Fibroblast of skin of left quadriceps (primary cell): ENCODE results near the gene TBX6.
A peak's percentile ranks its signal among the peaks of the same experiment; 100 is the strongest.

Source experiments
- DNase-seq, 2 experiments: peaks; one replicate each; pipeline ENCODE4 v3.0.0-alpha.2; 2013; ENCODE audit warnings: low read depth in 2 of 2

The TBX6 gene

DNA sequence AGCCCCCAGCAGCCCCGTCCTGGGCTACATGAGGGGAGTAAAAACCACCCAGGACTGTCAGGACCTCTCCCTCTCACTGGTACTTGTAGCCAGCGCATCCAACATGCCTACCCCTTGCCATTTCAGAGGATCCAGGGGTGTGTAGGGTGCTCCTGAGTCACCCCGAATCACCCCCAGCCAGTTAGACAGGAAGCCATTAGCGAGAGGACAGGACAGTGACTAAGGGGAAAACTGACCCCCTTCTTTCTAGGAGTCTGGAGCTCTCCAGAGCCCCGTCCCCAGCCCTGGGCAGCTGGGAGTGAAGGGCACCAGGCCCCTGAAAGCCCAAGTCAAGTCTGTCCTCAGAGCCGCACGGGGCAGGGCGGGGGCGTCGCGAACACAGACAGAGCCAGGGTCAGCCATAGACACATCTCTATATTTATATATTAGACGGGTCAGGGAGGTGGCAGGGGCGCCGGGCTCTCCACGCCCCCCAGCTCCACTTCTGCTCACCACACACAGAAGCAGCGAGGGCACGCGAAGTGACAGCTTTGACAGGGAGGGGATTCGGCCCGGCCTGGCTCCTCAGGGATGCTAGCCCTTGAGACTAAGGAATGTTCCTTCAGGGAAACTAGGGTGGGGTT is 22.1 kb upstream of the TBX6 start:
- DNase-seq, result no peak

DNA sequence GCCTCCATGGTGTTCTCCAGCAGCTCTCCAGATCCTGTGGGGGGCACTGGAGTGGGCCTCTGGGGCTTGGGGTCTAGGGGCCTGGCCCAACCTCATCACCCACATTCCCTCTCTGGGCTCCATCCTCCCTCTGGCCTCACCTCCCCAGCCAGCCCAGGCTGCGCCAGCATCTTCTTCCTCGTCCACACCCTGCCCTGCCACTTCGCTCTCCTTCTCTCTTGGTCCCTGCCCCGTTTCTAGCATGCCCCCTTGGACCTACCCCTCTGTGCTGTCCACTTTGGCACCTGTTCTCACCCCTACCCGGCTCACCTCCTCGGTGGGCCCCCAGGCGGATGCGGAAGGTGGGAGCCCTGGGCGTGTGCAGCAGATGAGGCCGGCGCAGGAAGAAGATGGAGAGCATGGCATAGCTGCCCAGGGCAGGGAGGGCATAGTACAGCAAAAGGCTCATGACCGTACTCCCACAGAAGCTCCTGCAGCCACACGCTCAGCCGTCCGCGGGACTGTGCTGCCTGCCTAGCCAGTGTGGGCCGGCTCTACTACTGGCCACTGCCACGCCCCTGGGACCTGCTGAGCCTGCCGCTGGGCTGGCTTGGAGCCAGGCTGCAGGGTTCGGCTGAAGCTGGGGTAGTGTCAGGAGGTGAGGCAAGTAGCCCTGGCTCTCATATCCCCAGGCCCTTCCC is 21.4 kb upstream of the TBX6 start, which contains the start of gene GDPD3:
TSS of gene GDPD3 (minus strand) at position 507 of the 680 bp plus-strand sequence. CDS start at position 448, 59 bp downstream.
- no peak for DNase-seq

DNA sequence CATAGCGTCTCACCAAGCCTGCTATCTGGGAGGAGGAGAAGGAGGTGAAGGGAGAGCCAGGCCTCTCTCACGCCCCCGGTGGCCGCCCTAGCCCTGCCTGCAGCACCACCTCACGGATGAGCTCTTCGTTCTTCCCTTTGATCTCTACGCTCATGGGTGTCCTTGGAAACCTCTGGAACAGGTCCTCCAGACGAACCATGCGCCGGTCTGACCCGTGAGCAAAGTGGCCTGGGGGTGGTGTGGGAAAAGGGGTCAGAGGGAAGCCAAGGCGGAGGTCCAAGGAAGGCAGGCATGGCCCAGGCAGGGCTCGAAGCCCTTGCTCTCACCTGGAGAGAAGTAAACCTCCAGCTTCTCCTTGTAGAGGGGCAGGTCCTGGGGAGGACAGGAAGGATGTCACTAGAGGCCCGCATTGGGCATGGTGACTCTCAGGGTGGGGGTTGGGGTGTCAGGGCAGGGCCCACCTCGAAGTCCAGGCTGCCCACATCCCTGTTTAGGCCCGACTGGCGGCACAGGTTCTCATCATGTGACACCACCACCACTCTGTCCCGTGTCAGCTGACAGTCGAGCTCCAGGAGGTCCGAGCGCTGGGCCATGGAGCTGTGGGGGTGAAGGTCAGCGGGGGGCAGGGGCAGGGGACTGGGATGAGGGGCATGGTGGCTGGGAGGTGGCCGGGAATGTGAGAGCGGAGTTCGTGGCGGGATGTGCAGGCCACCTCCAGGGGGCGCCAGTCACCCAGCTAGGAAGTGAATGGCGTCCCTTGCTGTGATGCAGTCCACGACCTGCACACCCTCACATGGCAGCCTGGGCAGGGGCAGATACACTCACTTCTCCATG is 20.7 kb upstream of the TBX6 start:
- DNase-seq, result no peak

DNA sequence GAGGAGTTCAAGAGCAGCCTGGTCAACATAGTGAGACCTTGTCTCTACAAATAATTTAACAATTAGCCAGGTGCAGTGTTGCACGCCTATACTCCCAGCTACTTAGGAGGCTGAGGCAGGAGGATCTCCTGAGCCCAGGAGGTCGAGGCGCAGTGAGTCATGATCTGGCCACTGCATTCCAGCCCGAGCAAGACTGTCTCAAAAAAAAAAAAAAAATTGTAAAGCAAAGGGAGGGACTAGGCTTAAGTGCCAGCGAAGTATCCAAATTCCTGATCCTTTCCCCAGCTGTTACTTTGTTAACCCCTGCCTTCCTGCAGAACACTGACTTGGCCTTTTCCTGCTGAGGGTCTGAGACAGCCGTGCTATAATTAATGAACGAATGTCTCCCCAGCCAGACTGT is 18.9 kb upstream of the TBX6 start:
- DNase-seq, result no peak

DNA sequence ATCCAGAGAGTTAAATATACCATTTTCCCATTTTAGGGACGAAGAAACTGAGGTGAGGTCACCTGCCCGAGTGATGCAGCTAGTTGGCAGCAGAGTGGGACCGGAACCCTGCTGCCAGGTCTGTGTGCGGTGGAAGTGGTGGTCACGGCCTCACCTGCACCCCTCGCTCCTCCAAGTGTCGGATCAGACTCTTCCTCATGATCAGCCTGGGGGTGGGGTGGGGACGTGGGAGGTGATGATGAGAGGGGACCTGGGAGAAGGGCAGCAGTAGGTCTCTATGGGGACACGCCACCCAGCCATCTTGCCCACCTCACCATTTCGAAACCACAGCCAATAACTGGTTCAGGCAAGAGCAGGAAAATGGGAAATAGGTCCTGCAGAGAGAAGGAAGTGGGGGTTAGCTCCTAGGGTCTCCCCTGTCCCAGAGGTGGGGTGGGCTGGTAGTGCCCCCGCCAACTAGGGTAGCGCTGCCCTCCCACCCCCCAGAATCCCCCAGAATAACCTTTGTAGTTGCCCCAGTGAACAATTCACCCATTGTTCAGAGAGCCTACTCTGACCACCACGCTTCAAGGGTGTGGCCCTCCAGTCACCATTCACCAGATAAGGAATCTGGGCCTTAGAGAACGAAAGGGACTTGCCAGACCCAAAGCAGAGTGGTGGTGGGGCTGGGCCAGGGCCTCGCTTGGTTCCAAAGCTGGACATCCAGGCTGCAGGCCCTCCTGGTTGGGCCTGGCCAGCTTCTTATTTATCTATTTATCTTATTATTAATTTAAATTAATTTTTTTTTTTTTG is 16.5 kb upstream of the TBX6 start:
- DNase-seq, result no peak

DNA sequence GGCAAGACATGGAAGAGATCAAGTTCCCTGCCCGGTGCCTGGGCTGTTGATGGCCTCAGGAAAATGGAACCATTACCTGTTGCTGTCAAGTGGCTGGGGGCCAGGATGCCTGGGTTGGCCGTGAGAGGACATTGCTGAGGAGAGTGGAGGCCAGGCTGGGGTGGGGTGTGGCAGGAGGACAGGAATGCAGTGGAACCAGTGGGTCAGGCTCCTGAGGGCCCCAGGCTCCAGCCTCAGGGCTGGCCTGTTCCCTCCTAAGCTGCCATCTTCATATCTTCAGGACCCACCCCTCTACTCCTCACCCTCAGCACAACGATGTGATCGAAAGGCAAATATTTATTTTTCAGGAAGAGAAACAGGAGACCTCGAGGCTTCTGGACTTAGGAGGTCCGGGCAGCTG is 12.8 kb upstream of the TBX6 start:
- DNase-seq, result no peak

DNA sequence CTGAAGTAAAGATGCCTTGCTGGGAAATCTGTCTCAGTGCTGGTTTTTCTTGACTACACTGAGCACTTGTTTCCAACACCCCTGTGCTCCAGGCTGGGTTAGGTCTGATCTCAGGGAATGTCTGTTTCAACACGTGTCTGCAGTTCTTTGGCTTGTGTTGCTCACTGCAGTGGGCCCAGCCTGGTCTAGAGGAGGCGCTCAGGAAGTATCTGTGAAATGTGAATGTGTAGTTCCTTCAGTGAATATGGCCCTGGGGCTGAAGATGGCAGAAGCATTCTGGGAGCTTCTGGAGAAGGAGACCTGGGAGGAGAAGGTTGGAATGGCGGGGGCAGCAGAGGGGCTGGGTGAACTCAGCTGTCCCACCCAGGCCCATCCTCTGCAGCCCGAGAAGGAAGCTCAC is 12.4 kb upstream of the TBX6 start:
- no peak for DNase-seq

DNA sequence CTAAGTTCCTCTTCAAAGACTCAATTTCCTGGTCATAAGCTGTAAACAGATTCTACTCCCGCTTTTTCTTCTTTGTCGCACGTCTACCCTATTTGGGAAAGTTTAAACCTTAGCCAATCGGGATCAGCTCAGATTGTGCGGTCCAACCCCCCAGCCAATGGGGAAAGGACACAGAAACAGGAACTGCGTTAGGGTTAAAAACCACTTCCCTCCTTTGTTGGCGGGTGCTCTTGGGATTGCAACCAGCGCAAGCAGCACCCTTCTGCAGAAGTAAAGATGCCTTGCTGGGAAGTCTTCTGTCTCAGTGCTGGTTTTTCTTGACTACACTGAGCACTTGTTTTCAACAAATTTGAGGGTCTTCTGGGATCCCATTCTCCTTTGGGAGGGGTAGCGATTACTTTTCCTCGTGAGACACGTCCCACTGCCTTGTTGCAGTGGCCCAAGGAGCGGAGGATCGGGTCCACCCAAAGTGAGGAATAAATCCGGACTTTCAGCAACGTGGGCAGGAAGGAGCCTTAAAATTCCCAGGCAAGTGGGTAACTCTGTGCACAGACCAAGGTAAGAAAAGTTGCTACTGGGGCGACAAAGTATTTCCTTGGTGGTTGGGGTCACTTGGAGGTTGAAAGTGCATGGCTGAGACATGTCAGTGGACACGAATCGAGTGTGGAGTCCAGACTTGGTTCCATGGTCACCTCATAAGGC is 5.3 kb upstream of the TBX6 start:
- no peak for DNase-seq

DNA sequence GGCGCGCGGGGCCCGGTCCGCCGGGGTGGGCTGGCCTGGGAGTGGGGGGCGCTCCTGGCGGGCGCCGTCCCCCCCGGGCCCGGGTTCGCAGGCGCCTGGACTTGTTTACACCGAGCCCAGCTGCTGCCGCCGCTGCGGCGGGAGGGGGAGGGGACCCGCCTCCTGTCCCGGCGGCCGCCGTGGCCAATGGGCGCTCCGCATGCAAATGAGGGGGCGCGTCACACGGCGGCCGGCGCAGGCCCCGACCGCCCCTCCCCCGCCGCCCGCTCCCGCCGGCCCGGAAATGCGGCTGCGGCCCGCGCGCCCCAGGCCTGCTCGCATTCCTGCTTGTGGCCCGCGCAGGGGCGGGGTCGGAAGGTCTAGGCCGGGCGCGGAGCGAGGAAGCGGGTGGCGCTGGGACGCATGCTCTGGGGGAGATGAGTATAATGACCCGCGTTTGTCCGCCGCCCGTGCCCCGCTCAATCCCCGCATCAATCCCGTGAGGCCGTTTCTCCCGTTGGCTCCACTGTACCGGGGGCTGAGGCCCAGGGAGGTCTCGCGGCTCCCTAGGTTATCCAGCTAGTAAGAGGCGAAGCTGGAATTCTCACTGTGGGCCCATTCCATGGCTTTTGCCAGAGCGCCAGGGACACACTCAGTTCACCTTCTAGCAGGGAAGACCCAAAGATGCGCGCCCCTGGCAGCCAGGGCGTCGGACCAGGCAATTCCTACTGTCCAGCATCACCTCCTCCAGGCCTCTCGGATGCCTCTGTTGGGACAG is 4.6 kb upstream of the TBX6 start, which contains the start of gene YPEL3:
TSS of gene YPEL3 (minus strand) at position 109 of the 757 bp plus-strand sequence. CDS start 731 bp downstream, outside the sequence.
- DNase-seq, result peak; percentile 66 to 71

DNA sequence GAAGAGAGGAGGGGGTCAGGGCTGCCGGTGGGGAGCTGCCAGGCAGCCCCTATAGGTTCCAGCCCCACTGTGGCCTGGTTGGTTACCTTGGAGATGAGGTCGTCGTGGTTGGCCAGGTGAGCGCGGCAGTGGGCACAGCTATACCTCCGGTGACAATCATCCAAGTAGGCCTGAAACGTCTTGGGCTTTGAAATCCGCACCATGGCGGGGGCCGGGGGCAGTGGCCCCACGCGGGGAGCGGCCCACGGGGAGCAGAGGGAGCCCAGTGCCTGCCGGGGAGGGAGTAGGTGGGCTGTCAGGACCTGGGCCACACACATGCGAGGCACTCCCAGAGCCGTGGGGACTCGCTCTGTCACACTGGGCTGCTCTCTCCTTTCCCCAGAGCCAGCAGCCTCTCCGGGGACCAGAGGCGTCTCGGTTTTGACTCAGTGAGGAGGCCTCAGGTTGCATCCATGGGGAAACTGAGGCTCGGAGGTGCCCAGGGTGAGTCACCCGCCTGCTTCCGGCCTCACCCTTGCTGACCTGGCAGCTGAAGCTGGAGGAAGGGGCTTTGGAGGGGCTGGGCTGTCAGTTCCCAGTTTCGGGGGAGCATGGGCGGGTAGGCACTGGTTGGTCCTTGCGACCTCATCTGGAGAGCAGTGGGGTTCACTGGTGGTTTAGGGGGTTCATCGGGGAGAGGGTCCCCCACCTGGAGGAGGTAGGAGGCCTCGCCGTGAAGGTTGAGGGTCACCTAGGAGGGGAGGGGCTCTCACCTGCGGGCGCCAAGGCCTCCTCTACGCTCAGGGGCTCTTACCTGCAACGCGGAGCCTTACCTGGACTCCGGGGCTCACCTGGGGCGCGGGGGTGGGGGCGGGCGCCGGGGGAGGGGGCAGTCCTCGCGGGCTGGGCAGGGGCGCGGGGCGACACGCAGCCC is 3.7 kb upstream of the TBX6 start:
- DNase-seq, result no peak

DNA sequence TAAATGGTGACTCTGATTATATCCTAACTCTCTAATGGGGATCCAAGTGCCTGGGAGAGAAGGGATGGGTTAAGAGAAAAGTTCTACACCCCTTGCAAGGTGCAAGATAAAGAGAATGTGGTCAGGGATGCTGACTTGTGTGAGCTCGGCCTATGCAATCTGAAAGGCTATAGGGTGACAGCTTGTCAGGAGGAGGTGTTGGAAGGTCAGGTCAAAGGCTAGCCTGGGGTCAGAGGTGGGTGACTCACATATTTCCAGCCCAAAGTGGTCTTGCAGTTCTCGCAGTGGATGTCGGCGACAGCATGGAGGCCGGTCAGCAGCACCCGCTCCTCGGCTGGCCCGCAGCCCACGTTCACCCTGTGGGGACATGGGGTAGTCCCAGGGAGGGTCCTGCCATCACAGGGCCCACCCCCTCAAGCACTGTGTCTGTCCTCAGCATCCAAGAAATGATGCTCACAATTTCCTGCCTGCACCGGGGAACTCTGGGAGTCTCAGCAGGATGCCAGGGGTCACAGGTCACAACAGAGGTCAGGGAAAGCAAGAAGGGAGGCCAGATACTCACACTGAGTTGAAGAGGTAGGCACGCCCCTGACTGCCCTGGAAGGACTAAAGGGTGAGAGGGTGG is 2.9 kb upstream of the TBX6 start:
- DNase-seq, result no peak

DNA sequence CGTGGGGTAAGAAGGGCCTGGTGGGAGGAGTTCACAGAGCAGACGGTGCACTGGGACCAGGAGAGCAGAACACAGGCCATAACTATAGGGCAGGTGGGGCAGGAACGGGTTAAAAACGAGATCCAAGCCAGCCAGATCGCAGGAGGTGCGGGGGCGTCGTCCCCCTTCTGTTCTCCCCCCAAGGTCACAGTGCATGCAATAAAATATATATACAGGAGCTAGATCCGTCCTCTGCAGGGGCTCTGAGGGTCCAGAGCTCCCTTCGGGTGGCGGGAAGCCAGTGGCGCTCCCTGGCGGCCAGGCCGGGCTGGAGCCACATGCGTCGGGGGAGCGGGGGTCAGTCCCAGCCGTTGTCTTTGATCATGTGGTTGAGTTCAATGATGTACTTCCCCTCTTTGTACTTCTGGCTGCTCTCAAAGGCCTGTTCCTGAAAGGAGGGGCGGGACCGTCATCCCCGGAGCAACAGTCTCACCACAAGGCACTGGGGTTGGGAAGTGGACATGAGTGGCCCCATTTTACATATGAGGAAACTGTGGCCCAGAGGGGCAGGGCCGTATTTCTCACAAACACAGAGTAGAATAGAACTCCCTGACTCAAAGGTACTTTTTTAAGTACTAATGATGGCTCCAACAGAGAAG is 768 bp upstream of the TBX6 start:
- no peak for DNase-seq

DNA sequence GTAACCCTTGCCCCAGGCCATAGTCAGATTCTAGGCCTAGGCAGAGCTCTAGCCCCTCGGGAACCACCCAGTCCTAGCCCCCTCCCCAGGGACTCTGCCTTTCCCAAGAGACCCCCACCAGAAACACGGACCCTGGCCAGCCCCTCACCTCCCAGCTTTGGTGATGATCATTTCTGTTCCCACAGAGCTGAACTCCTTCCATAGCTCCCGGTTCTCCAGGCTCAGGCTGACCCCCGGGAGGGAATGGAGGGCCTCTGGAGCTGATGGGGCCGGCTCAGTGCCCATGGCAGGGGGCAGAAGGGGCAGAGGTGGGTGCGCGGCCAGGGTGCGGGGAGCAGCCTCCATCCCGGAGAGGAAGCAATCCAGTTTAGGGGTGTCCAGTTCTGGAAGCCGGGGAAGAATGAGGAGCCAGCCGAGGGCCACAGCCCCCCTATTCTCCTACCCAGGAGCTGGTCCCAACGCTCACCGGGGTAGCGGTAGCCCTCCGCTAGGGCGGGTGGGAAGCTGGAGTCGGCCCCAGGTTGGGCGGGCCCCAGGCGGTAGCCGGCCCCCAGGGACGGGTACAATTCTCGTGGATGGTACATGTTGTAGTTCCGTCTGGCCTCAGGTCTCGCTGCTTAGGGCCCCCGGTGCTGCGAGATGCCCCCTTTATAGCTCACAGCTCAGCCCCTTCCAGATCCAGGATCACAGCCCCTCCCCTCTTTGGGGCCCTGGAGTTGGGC is 953 bp downstream of the TBX6 start:
- no peak for DNase-seq

DNA sequence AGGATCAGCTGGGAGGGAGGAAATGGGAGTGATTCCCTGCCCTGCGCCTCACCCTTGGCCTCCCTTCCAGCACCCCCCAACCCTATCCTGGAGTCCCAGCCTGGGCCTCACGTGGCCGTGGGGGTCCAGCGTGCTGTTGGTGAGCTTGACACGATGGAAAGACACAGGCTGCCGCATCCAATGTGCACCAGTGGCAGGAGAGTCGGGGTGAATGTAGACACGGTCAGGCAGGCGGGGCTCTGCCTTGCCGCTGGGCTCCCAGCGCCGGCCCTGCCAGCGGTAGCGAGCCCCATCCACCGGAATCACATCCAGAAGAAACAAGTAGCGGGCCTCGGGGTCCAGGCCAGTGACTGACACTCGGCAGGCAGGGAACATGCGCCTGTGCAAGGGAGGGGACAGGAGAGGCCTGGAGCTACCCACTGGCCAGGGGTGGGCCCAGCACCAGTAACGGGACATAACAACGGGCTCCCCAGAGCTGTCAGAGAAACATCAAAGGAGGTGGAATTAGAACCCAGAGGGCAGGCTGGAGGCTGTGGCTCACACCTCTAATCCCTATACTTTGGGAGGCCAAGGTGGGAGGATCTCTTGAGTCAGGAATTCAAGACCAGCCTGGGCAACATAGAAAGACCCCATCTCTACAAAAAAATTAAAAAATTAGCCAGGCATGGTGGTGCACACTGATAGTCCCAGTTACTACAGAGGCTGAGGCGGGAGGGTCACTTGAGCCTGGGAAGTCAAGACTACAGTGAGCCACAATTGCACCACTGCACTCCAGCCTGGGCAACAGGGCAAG is 2.7 kb downstream of the TBX6 start:
- no peak for DNase-seq

DNA sequence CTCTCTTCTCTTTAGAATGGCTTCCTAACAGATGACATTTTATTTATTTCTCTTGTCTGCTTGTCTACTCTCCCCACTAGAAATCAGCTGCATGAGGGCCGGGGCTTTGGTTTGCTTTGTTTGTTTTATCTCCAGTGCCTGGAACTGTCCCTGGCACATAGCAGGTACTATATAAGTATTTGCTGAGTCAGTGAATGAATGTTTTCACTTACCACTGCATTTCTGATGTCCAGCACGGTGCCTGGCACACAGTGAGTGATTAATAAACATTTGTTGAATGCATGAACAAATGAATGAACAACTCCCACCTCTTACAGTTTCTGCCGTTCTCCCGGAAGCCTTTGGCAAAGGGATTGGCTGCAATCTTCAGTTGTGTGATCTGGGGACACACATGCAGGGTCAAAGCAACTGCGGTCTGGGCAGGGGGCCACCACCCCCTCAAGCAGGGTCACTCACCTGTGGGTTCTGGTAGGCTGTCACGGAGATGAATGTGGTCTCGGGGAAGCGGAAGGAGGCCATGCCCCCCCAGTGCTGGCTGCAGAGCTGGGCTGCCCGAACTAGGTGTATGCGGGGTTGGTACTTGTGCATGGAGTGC is 3.4 kb downstream of the TBX6 start:
- no peak for DNase-seq

DNA sequence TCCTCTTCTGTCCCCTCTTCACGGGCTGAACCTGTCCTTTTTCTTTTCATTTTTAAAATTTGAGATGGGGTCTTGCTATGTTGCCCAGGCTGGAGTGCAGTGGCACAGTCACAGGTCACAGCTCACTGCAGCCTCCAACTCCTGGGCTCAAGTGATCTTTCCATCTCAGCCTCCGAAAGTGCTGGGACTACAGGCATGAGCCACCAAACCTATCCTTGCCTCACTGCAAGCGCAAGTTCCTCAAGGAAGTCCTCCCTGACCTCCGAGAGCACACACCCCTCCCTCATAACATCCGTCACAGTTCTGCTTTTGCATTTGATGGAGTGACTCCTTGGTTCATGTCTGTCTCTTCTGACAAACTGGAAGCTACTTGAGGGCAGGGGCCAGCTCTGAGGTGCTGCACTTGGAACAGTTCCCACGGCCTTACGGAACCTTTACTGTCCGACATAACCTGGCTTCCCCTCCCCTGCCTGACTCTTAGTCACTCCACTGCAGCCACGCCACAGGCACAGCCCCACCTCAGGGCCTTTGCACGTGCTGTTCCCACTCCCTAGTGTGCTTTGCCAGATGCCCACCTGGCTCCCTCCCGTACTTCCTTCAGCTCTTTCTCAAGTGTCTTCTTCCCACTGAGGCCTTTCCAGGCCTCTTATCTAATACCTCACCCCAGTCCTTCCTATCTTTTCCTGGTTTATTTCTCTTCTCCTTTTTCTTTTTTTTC is 4.4 kb downstream of the TBX6 start:
- no peak for DNase-seq
